ENCODE measurements around the gene VTI1B. TPM values are rescaled to one million over a fixed set of nuclear protein-coding genes. Genes with fewer than 3 reads are reported as not detected.

Gene VTI1B
- total RNA-seq, 1 experiment from 2014 or later, result 52.8 TPM

DNA sequence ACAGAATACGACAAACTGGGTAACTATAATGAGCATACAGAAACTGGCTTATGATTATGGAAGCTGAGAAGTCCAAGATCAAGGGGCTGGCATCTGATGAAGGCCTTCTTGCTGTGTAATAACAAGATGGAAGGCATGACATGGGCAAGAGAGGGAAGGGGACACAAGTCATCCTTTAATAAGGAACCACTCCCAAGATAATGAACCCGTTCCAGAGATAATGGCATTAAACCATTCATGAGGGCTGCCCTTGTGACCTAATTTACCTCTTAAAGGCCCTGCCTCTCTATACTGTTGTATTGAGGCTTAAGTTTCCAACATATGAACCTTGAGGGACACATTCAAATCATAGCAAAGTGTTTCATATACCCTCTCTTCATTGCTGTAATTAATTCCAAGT is 4.6 kb upstream of the VTI1B start:
- no peak for DNase-seq (ENCODE audit: low read depth)

DNA sequence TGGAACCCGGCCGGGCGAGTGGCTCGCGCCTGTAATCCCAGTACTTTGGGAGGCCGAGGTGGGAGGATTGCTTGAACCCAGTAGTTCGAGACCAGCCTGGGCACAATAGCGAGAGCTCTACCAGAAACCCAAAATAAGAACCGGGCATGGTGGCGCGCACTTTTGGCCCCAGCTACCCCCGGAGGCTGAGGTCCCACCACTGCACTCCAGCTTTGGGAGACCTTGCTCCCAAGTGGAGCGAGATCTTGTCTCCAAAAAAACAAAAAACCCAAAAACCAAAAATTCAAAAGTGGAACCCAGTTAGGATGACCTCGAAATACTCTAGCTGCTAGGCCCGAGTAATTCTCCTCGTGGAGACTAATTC is 769 bp upstream of the VTI1B start:
- no peak for DNase-seq (ENCODE audit: low read depth)

- DNase-seq (ENCODE audit: low read depth), result peak; percentile 49
Observed at GRCh38 chr14:67674139-67674479, 323 bp downstream of the VTI1B start.

GRCh38 chr14:67673451-67673850 is 981 bp downstream of the VTI1B start:
- no peak for DNase-seq (ENCODE audit: low read depth)

DNA sequence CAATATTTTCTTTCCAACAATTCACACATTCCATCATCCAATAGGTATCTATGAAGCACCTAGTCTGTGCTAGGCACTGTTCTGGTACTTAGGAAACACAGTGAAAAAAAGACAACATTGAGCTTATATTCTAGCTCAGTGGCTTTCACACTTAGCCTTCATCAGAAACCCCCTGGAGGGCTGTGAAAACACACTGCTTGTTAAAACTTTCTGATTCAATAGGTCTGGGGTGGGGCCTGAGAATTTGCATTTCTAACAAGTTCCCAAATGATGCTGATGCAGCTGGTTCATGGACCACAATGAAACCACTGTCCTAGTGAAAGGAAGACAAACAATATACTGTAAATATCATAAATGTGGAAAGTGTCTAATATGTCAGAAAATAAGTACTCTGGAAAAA is 5.9 kb downstream of the VTI1B start:
- no peak for DNase-seq (ENCODE audit: low read depth)

DNA sequence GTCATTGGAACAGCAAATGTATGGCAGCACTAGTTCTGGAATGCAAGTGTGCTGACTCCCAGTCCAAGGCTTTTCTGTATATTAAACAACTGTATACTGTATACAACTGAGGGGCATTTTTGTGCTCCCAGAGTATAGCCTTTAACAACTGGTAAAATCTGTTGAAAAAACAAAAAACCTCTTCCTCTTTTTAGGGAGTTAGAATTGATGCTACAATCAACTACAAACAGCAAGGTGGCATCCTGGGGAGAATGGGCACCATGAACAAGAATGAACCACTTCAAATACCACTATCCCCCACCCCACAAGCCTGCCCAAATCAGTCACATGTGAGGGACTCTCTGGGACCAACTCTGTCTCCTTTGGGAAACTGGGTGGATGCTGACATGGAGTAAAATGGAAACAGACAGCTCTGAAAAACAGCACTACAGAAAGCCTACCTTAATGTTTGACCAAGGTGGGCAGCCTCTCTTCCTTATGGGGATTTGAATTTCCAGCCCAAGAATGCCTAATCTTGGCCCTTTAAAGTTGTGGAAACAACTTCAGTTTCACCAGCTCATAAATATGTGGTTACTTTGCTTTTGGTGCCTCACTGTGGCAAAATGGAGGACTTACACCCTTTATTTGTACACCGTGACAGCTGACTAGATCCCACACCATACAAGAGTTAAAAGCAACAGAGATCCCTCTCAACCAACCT is 7.5 kb downstream of the VTI1B start:
- DNase-seq (ENCODE audit: low read depth), result peak; percentile 54

GRCh38 chr14:67665868-67666267 is 8.6 kb downstream of the VTI1B start:
- peak; percentile 19 for DNase-seq (ENCODE audit: low read depth)

DNA sequence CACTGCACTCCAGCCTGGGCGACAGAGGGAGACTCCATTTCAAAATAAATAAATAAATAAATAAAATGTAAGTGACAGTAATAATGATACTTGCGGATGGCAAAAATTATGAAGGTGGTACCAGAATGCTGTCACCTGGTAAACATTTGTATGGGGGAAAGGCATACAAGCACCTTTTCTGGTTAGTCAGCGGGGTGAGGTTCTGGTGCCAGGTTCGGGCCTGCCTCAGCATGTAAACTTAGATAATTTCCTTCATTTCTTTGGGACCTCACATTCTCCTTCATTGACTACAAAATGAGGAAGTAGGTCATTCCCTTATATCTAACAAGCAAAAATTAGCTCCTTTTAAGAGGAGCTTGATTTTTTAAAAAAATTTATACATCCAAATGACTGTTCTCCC is 10.8 kb downstream of the VTI1B start:
- no peak for DNase-seq (ENCODE audit: low read depth)

DNA sequence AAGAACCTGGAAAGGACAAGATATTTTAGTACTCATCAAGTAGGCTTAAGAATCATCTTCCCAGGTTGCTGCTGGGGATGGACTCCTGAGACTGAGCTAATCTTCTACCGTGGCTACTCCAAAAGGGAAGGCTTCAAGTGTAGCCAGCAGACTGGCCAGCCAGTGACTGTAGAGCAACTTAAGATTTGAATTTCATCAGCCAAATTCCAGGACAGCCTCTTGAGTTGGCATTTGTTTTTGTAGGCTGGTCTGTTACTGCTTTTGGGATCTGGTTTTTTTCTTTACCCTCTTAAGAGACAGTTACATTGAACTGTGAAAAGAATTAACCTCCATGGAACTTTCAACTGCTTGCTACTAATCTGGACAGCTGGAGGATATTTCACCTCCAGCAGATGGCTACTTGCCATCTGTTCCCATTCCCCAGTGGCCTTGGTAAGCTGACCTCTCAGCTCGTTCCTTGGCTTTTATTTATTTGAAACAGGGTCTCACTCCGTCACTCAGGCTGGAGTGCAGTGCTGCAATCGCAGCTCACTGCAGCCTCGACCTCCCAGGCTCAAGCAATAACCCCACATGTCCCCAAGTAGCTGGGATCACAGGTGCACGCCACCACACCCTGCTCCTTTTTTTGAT is 20.7 kb downstream of the VTI1B start:
- DNase-seq (ENCODE audit: low read depth), result no peak

DNA sequence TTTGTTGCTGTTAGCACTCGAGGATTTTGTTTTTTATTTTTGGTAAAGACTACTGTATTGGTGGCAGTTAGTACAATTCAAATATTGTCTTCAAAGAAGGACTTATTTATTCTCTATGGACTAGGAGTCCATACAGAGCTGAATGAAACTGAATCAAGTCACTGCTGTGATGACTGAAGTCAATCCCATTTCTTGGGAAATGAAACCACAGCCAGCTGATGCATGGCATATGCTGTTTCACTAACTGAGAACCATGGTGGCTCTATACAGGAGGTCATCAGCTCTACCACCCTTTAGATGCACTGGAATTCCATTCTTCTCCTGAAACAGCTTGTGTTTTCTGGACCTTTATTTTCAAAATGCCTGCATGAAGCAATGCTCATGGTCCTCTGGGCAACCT is 22.2 kb downstream of the VTI1B start:
- no peak for DNase-seq (ENCODE audit: low read depth)

DNA sequence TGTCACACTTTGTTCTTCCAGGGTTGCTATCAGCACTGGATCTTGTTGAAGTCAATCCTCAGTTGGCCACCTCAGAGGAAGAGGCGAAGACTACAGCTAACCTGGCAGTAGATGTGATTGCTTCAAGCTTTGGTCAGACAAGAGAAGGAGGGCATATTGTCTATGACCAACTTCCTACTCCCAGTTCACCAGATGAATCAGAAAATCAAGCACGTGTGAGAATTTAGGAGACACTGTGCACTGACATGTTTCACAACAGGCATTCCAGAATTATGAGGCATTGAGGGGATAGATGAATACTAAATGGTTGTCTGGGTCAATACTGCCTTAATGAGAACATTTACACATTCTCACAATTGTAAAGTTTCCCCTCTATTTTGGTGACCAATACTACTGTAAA is 23.7 kb downstream of the VTI1B start:
- DNase-seq (ENCODE audit: low read depth), result peak; percentile 72

GRCh38 chr14:67650151-67650550 is 24.3 kb downstream of the VTI1B start:
- no peak for DNase-seq (ENCODE audit: low read depth)

GRCh38 chr14:67646131-67646530 is 28.3 kb downstream of the VTI1B start:
- DNase-seq (ENCODE audit: low read depth), result no peak

GRCh38 chr14:67645414-67645813 is 29.0 kb downstream of the VTI1B start:
- DNase-seq (ENCODE audit: low read depth), result no peak

DNA sequence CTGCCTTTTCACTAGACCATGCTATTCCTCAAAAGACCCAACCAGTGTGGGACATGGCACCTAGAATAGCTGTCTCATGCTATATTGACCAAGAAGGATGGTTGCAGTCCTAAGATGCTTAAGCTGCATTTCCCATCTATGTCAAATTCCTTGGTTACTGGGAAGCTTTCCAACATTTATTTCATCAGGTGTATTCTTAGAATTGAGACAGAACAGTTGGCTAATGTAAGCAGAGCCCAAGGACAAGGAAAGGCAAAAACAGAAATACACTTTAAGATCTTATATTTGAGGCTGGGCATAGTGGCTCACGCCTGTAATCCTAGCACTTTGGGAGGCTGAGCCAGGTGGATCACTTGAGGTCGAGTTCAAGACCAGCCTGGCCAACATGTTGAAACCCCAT is 30.0 kb downstream of the VTI1B start:
- DNase-seq (ENCODE audit: low read depth), result no peak

GRCh38 chr14:67643713-67644112 is 30.7 kb downstream of the VTI1B start:
- DNase-seq (ENCODE audit: low read depth), result no peak

GRCh38 chr14:67641902-67642749 is 32.3 kb downstream of the VTI1B start:
- DNase-seq (ENCODE audit: low read depth), result no peak

GRCh38 chr14:67641480-67641879 is 33.0 kb downstream of the VTI1B start:
- DNase-seq (ENCODE audit: low read depth), result no peak

DNA sequence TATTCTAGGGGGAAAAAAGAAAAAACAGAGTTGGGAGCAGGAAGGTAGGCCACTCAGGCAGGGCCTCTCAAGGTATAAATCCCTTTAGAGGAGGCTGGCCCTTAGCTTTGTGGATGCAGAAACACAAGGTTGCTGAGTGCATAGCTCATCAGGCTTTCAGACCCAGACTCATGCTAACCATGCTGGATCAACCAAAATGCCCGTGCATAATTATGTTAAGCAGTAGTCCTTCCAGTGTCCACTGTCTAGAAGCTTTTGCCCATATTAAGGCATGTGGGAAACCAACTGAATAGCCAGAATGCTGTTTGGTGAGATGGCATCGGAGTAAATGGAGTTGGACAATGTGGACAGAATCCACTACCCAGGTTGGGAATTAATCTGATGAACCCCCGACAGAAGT is 35.8 kb downstream of the VTI1B start:
- no peak for DNase-seq (ENCODE audit: low read depth)

- DNase-seq (ENCODE audit: low read depth), result no peak
Observed at GRCh38 chr14:67636361-67636919, 38.0 kb downstream of the VTI1B start.

GRCh38 chr14:67633451-67634147 is 40.8 kb downstream of the VTI1B start:
- DNase-seq (ENCODE audit: low read depth), result no peak

DNA sequence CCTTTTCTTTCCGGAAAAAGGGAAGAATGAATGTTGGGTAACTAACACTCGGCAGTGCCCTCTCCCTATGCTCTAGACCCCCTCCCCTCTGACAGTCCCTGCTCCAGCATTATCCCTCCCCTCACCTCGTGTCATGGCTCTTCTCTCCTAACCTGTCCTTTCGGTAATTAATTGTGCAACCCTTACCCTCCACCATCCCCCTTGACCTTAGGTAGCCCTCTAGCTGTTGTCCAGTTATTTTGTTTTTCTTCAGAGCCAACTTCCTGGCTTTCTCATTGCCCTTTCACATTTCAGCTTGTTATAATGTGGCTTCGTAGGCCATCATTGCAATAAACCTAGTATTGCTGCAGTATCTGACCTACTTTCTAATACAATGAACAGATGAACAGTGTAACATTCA is 43.5 kb downstream of the VTI1B start:
- DNase-seq (ENCODE audit: low read depth), result no peak

Measured in LHCN-M2 (cell line).